Ramos (cell line): Measurements from ENCODE around the gene RAB1B.
"Not testable (repeated sequence)": the region's sequence is repeated elsewhere in the genome, so short reads cannot be mapped to it uniquely, and the experiment has no call there.

ENCODE experiments used
- in situ Hi-C: fragments of 300-500 bp; cut with MboI; formaldehyde crosslinking; loops from one replicate; pipeline ENCODE4 v1.14.3; 2022; ENCODE audit warnings: low sequenced_read_pairs; ENCODE audit not compliant: unreplicated experiment

Gene RAB1B

DNA sequence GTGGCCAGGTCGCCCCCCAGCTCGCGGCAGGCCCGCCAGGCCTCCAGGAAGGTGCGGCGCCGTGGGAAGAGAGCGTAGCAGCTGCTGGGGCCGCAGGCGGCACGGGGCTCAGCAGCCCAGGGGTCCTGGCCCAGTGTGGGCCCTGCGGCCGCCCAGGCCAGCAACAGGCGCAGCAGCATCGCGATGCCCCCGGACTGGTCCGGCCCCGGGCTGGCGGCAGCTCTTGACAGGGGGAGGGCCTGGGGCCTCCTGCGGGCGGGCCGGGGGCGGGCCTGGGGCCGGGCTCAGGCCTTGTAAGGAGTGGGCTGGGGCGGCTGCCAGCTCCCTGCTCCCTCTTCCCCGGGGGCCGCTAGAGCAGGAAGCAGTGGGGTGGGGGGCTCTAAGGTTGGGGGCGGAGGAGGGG is 48.4 kb downstream of the RAB1B start, which contains the start of gene CD248:
Gene CD248, minus strand, starts transcription at position 196 of the 403 bp plus-strand sequence. Its CDS starts 17 bp downstream, at position 179.
- in situ Hi-C loops: no loop called here

DNA sequence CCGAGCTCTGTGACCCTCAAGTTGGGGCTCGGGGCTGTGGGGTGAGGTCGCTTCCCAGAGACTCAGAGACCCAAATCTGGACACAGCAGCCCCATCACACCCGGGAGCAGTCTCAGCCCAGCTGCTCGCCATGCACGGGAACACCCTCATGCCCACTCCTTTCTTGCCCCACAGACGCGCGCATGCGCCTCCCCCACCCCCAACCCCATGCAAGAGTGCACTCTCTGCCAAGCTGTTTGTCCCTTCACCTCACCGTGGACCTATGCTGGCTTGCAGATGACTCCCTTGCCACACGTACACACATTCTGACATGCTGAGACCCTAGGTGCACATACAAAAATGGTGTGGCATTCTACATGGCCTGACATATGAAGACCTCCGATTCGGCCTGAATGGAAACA is 48.9 kb downstream of the RAB1B start:
- in situ Hi-C loops: no loop called here

DNA sequence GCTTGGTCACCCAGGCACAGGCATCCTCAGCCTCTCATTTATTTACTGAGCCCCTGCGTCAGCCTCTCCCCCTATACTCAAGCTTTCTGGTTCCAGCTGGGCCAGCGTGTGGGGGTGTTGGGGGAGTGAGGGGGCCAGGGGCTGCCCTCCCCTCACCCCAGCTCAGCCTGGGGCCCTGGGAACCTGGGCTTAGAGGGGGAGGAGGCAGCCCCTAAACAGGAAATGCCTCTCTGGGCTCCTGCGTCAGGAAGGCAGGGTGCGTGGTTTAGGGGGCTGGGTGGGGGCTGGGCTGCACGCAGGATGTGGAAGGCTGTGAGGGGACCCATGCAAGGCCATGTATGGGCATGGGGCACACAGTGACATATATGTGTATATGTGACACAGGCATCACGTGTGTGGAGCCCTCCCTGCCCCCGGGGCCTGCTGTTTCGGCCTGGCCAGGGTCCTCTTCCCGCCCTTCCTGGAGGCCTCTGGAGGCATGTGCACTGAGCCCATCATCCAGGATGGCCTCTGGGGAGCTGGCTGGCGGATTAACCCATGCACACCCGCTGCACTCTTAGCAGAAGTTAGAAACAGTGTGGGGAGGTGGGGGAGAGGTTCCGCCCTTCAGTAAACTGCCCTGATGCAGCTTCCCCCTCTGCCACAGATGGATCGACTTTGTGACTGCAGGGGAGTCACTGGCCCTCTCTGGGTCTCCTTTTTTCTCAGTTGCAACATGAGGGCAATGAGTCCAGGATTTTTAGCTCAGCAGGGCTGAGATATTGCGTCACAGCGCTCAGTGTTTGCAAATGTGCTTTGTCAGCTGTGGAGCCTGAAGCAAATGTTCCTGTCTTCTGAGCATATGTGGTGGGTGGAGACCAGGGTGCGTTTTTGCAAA is 49.5 kb downstream of the RAB1B start:
- in situ Hi-C loops: no loop called here

DNA sequence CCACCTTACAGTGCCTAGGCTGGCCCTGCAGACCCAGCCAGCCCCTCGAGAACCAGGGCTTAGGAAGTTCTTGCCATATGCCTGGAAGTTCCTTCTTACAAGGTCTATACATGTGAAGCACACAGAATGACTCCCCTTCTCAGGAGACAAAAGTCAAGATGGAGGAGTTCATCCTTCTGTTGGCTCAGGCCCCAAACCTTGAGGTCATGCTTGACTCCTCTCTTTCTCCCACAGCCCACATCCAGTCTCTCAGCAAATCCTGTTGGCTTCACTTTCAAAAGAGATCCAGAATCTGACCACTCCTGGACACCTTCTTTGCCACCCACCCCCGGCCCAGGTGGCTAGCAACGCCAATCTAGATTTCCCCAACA is 50.1 kb downstream of the RAB1B start:
- in situ Hi-C loops: no loop called here

DNA sequence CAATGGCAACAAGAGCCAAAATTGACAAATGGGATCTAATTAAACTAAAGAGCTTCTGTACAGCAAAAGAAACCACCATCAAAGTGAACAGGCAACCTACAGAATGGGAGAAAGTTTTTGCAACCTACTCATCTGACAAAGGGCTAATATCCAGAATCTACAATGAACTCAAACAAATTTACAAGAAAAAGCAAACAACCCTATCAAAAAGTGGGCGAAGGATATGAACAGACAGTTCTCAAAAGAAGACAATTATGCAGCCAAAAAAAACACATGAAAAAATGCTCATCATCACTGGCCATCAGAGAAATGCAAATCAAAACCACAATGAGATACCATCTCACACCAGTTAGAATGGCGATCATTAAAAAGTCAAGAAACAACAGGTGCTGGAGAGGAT is 51.9 kb downstream of the RAB1B start:
- in situ Hi-C loops: not testable (repeated sequence)

DNA sequence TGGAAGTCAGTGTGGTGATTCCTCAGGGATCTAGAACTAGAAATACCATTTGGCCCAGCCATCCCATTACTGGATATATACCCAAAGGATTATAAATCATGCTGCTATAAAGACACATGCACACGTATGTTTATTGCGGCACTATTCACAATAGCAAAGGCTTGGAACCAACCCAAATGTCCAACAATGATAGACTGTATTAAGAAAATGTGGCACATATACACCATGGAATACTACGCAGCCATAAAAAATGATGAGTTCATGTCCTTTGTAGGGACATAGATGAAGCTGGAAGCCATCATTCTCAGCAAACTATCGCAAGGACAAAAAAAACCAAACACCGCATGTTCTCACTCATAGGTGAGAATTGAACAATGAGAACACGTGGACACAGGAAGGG is 52.3 kb downstream of the RAB1B start:
- in situ Hi-C loops: not testable (repeated sequence)

DNA sequence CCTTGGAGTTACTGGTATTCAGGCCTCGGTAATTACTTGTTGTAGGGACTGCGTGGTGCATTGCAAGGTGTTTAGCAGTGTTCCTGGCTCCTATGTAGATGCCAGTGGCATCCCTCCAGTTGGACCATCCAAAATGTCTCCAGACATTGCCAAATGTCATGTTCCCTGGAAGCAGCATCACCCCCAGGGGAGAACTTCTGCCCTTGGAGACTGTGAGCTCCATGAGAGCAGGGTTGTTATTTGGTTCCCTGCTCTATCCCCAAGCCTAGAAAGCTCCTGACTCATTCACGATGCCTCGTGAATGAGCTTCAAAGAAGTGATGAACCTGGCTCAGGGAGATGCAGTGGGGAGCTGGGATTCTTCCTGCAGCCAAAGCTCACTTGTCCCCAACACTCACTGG is 53.2 kb downstream of the RAB1B start:
- in situ Hi-C loops: no loop called here

DNA sequence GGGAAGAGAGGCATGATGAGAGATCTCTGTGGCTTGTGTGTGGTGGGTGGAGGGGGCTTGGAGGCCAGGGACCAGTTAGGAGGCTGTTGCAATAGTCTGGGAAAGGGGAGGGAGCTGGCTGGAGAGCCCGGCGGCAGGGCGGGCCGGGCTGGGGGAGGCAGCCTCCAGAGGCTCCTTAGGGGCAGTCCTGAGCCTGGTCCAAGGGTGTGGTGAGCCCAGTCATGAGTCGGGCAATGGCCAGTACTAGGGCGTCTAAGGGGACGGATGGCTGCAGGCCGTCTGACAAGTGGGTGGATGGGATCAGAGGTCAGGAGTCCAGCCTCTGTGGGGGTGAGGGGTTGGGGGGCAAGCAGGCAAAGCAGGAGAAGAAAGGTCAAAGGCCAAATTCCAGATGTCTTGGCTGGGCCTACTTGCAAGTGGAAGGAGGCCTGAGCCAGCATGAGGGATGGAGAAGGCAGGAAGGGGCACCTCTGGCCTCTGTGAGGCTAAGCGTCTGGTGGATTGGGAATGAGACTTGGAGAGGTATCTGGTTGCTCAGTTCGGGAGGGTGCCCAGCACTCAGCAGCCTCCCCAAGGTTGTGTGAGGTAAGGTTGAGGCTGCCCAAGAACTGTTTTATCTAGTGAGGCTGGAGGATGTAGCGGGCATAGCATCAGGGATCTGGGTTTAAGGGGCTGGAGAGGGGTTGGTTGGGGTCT is 54.4 kb downstream of the RAB1B start:
- in situ Hi-C loops: no loop called here

DNA sequence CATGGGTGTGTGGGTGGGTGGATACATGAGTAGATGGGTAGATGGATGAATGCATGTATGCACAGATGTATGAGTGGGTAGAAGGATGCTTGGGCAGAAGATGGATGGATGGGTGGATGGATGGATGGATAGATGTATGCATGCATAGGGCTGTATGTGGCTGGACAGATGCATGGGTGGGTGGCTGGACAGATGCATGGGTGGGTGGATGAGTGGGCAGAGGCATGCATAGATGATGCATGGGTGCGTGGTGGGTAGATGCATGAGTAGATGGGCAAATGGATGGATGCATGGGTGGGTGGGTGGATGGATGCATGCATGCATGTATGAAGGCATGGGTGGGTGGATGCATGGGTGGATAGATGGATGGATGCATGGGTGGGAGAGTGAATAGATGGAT is 55.2 kb downstream of the RAB1B start:
- in situ Hi-C loops: no loop called here

DNA sequence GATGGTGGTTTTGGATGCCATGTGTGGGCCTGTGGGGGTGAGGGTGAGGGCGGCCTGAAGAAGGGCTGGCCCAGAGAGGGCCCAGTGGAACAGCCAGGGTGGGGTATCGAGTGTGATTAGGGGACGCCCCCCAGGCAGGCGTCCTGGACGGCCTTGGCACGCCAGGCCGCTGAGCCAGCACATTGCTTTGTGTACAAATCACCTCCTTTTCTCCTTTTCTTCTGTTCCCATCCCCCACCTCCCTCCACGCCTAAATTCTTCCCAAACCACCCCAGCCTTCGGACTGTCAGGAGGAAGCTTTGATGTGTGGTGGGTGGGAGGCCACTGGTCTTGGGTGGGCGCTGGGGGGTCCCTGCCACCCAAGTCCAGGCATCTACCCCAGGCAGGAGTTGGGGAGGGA is 56.2 kb downstream of the RAB1B start:
- in situ Hi-C loops: no loop called here

DNA sequence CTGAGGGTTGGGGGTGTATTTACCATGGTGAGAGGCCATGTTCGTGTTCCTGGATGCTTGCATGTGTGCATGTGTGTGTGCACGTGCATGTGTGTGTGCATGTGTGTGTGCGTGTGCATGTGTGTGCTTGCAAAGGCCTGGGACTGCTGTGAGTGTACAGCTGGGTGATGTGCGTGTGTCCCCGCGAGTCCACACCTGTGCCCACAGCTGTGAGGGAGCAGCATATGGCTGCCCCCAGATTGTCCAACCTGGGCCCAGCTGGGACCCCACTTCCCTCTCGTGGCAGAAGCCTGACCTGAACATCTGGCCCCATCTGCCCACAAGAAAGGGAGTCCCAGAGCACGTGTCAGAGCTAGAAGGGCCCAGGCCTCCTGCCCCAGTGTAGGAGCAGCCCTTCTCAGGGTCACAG is 56.8 kb downstream of the RAB1B start:
- in situ Hi-C loops: no loop called here

DNA sequence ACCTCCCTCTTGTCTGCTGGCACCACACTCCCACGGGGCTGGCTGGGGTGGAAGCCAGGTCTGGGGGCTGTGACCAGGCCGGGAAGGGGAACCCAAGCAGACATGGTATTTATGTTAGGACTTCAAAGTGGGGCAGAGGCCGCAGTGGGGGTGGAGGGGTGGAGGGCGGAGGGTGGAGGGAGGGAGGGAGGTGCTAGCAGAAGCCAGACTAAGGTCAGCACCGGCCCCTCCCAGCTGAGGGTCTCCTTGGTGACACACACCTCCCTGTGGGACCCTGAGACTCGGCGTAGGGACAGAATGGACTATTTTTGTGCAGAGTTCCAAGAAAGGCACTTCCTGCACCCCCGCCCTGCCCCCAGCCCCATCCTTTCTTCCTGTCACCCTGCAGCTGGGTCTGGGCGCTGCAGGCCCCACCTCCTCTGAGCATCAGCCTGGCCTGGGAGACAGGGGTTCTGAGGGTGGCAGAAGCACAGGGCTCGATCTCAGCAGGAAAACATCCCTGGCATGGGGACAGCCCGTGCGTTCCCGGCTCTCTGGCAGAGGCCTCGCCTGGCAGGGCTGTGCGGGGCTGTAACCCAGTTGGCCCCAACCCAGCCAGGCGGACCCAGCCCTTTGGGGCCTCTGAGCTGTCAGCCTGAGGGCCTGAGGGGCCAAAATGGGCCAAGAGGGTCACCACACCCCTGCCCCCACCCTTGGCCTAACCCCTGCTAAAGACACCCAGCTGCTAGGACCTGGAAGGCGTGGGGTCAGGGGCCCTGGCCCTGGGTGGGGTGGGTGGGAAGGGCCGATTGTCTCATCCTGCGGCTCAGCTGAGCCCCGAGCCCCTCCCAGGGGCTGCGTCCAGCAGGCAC is 58.0 kb downstream of the RAB1B start:
- in situ Hi-C loops: no loop called here
